GM12865 (cell line): ENCODE results near the gene PADI1.

Experiments used
- DNase-seq: peaks from one replicate; pipeline ENCODE4 v3.0.0; 2010; ENCODE audit warnings: low read depth
- H3K4me3 ChIP-seq: 2 replicates; pipeline ENCODE4 v1.5.1; 2011; ENCODE audit warnings: mild to moderate bottlenecking, low read depth, low read length, control low read depth
- CTCF ChIP-seq: IDR thresholded peaks from 2 replicates; pipeline ENCODE4 v1.5.1; 2011; ENCODE audit warnings: low read length, control low read depth, low read depth, inconsistent platforms; ENCODE audit not compliant: insufficient read depth; ENCODE audit errors: missing control alignments

PADI1 gene

GRCh38 chr1:17227358-17227915, 22.5 kb downstream of the PADI1 start:
- H3K4me3 ChIP-seq = no peak overlapping the region
- TF ChIP-seq CTCF = no peak
- DNase-seq = no peak

- DNase-seq = no peak
- H3K4me3 ChIP-seq = no peak overlapping the region
- TF ChIP-seq CTCF = no peak
Observed at GRCh38 chr1:17228619-17229018, 23.7 kb downstream of the PADI1 start.

GRCh38 chr1:17229379-17229778, 24.5 kb downstream of the PADI1 start:
- H3K4me3 ChIP-seq = no peak overlapping the region
- no peak for DNase-seq
- TF ChIP-seq CTCF = no peak

GRCh38 chr1:17230106-17230505, 25.2 kb downstream of the PADI1 start:
- no peak for TF ChIP-seq CTCF
- DNase-seq = no peak
- H3K4me3 ChIP-seq = no peak overlapping the region

GRCh38 chr1:17230671-17231310, 25.9 kb downstream of the PADI1 start:
- TF ChIP-seq CTCF = no peak
- no peak for DNase-seq
- no peak overlapping the region for H3K4me3 ChIP-seq

- no peak for TF ChIP-seq CTCF
- no peak for DNase-seq
- H3K4me3 ChIP-seq = no peak overlapping the region
Observed at GRCh38 chr1:17232759-17233661, 28.1 kb downstream of the PADI1 start.
